GM23248 (cell line): Measurements from ENCODE around the gene HCAR2. TPM values are rescaled to one million over a fixed set of nuclear protein-coding genes. Genes with fewer than 3 reads are reported as not detected.
"Not testable (repeated sequence)": the region's sequence is repeated elsewhere in the genome, so short reads cannot be mapped to it uniquely, and the experiment has no call there.

Experiments
- DNase-seq: peaks from one replicate; pipeline ENCODE4 v3.0.0-alpha.2; 2015
- H2AFZ ChIP-seq: fragments of 200-600 bp; sonication (generic); 2 replicates; pipeline ENCODE4 v1.6.1; 2016; ENCODE audit warnings: antibody characterized with exemption
- H3F3A ChIP-seq: fragments of 200-600 bp; sonication (generic); 2 replicates; pipeline ENCODE4 v1.6.1; 2016; ENCODE audit warnings: mild to moderate bottlenecking, antibody characterized with exemption, mixed run types; ENCODE audit not compliant: insufficient read depth
- H3K27ac ChIP-seq: fragments of 200-600 bp; sonication (generic); 2 replicates; pipeline ENCODE4 v1.5.1; 2016; ENCODE audit warnings: mild to moderate bottlenecking
- H3K27me3 ChIP-seq: fragments of 200-600 bp; sonication (generic); replicated peaks from 2 replicates; pipeline ENCODE4 v1.6.1; 2016; ENCODE audit warnings: mild to moderate bottlenecking; ENCODE audit not compliant: insufficient read depth
- H3K36me3 ChIP-seq: fragments of 200-600 bp; sonication (generic); 2 replicates; pipeline ENCODE4 v1.6.1; 2016; ENCODE audit warnings: low read depth, mild to moderate bottlenecking
- H3K4me1 ChIP-seq: fragments of 200-600 bp; sonication (generic); 2 replicates; pipeline ENCODE4 v1.6.1; 2016; ENCODE audit warnings: mild to moderate bottlenecking; ENCODE audit not compliant: insufficient read depth
- H3K4me2 ChIP-seq: fragments of 200-600 bp; sonication (generic); one replicate; pipeline ENCODE4 v1.6.1; 2016; ENCODE audit warnings: mild to moderate bottlenecking; ENCODE audit not compliant: unreplicated experiment
- H3K4me3 ChIP-seq: fragments of 200-600 bp; sonication (generic); 2 replicates; pipeline ENCODE4 v1.5.1; 2016; ENCODE audit warnings: mild to moderate bottlenecking
- H3K79me2 ChIP-seq: fragments of 200-600 bp; sonication (generic); 2 replicates; pipeline ENCODE4 v1.6.1; 2016; ENCODE audit warnings: mild to moderate bottlenecking; ENCODE audit not compliant: insufficient read depth
- H3K9ac ChIP-seq: fragments of 200-600 bp; sonication (generic); 2 replicates; pipeline ENCODE4 v1.6.1; 2016; ENCODE audit warnings: mild to moderate bottlenecking
- H3K9me2 ChIP-seq: fragments of 200-600 bp; sonication (generic); 2 replicates; pipeline ENCODE4 v1.6.1; 2016; ENCODE audit warnings: mixed run types, mild to moderate bottlenecking, moderate library complexity; ENCODE audit not compliant: insufficient read depth
- H3K9me3 ChIP-seq: fragments of 200-600 bp; sonication (generic); one replicate; pipeline ENCODE4 v1.6.1; 2017; ENCODE audit warnings: low read depth
- H4K20me1 ChIP-seq: fragments of 200-600 bp; sonication (generic); 2 replicates; pipeline ENCODE4 v1.6.0; 2016; ENCODE audit not compliant: insufficient read depth
- EZH2 ChIP-seq: fragments of 200-600 bp; sonication (generic); IDR thresholded peaks from 2 replicates; pipeline ENCODE4 v1.6.1; 2018; ENCODE audit warnings: antibody characterized with exemption, mild to moderate bottlenecking; ENCODE audit not compliant: insufficient read depth, poor library complexity, severe bottlenecking
- EZH2phosphoT487 ChIP-seq: fragments of 200-600 bp; sonication (generic); IDR thresholded peaks from 2 replicates; pipeline ENCODE4 v1.6.1; 2018; ENCODE audit warnings: antibody characterized with exemption, moderate library complexity, mild to moderate bottlenecking, low read depth; ENCODE audit not compliant: insufficient read depth
- WGBS, 2 experiments: methylation state at CpG; one replicate each; pipeline ENCODE4 v1.1.6; 2015 to 2017; ENCODE audit warnings: low lambda C conversion rate in 2 of 2, low coverage in 1 of 2; ENCODE audit errors: missing lambda C conversion rate in 2 of 2; 5-methylcytosine and 5-hydroxymethylcytosine counted together
- in situ Hi-C: fragments of 300-500 bp; cut with MboI; formaldehyde crosslinking; loops from 2 replicates; pipeline ENCODE4 v1.15.0; 2020
- polyA plus RNA-seq: library from polyadenylated mRNA; unstranded; fragments of >200 nt; fragmentation: Nextera tagmentation; extraction: Ambion mirVana; gene quantifications from 2 replicates; pipeline ENCODE4 v1.2.1, GENCODE V29; 2016
- total RNA-seq: library from RNA; depleted of rRNA; stranded (reverse); fragments of >200 nt; shearing (Covaris generic); gene quantifications from 2 replicates; pipeline ENCODE4 v1.2.3, GENCODE V29; 2014

The HCAR2 gene
- total and polyA plus RNA-seq, 2 experiments from 2014 or later, result not detected

GRCh38 chr12:122665349-122665748, 37.8 kb downstream of the HCAR2 start:
- Histone ChIP-seq H3K4me1 (peaks cover 11% of the 10 kb centered on the region), H4K20me1 (no peaks in the 10 kb centered on the region), H3F3A (peaks cover 15% of the 10 kb centered on the region), H3K4me2 (no peak overlapping the region), H3K9me3 (no peaks in the 10 kb centered on the region), H3K36me3 (no peaks in the 10 kb centered on the region), H3K9me2 (no peaks in the 10 kb centered on the region), H2AFZ (no peak overlapping the region), H3K79me2 (no peaks in the 10 kb centered on the region), H3K4me3 (no peak overlapping the region), H3K27me3 (no peaks in the 10 kb centered on the region), H3K9ac (no peak overlapping the region), H3K27ac (no peak overlapping the region)
- TF ChIP-seq EZH2, result no peak
- no peak for TF ChIP-seq EZH2phosphoT487
- in situ Hi-C loops, result no loop called here
- DNase-seq, result no peak
- WGBS, 2 experiments, result 89 to 91% methylated on average over 8 of the region's 8 CpGs

GRCh38 chr12:122661938-122662337, 41.2 kb downstream of the HCAR2 start:
- no peaks in the 10 kb centered on the region for H3K4me1 ChIP-seq
- H3K9me2 ChIP-seq, result no peaks in the 10 kb centered on the region
- H4K20me1 ChIP-seq, result no peaks in the 10 kb centered on the region
- TF ChIP-seq EZH2 (no peak), EZH2phosphoT487 (no peak)
- no peaks in the 10 kb centered on the region for H3K36me3 ChIP-seq
- H3K4me2 ChIP-seq, result no peak overlapping the region
- no peak overlapping the region for H2AFZ ChIP-seq
- WGBS, 2 experiments, result 95 to 96% methylated on average over 3 of the region's 3 CpGs
- no peaks in the 10 kb centered on the region for H3K79me2 ChIP-seq
- in situ Hi-C loops, result no loop called here
- no peaks in the 10 kb centered on the region for H3K27me3 ChIP-seq
- H3K9ac ChIP-seq, result no peak overlapping the region
- no peaks in the 10 kb centered on the region for H3K9me3 ChIP-seq
- DNase-seq, result no peak
- H3K27ac ChIP-seq, result no peak overlapping the region
- H3F3A ChIP-seq, result no peaks in the 10 kb centered on the region
- H3K4me3 ChIP-seq, result no peak overlapping the region

DNA sequence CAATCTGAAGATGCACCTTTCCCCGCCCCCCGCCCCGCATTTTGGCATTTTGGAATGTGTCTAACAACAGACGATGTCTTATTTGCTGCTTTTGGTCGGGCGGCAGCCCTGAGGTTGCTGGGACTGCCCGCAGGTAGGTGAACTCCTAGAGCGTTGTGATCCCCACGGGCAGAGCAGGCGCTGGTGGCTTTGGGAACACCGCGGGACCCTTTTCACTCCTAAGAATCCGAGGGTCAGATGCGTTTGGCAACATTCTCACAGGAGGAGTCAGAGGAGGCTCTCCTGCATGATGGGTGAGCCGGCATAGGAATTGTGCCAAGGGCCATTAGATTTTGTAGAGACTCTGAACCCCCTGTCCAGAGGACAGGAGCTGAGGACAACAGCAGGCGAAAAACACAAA, 41.9 kb downstream of the HCAR2 start:
- Histone ChIP-seq H3K9ac (no peak overlapping the region), H3K9me3 (no peaks in the 10 kb centered on the region), H3K4me3 (no peak overlapping the region), H2AFZ (no peak overlapping the region), H4K20me1 (no peaks in the 10 kb centered on the region), H3K27ac (no peak overlapping the region), H3K4me1 (no peaks in the 10 kb centered on the region), H3K9me2 (no peaks in the 10 kb centered on the region), H3K36me3 (no peaks in the 10 kb centered on the region), H3K79me2 (no peaks in the 10 kb centered on the region), H3F3A (no peaks in the 10 kb centered on the region), H3K4me2 (no peak overlapping the region), H3K27me3 (no peaks in the 10 kb centered on the region)
- in situ Hi-C loops, result no loop called here
- WGBS, 2 experiments, result 75 to 77% methylated on average over 16 of the region's 16 CpGs
- no peak for DNase-seq
- no peak for TF ChIP-seq EZH2phosphoT487
- no peak for TF ChIP-seq EZH2

- H3K27ac ChIP-seq, result no peak overlapping the region
- H2AFZ ChIP-seq, result no peak overlapping the region
- no peaks in the 10 kb centered on the region for H3K36me3 ChIP-seq
- H3K27me3 ChIP-seq, result no peaks in the 10 kb centered on the region
- no peaks in the 10 kb centered on the region for H3F3A ChIP-seq
- in situ Hi-C loops, result no loop called here
- TF ChIP-seq EZH2, result no peak
- no peak for TF ChIP-seq EZH2phosphoT487
- no peaks in the 10 kb centered on the region for H3K9me2 ChIP-seq
- no peaks in the 10 kb centered on the region for H3K4me1 ChIP-seq
- H3K4me3 ChIP-seq, result no peak overlapping the region
- H4K20me1 ChIP-seq, result no peaks in the 10 kb centered on the region
- no peaks in the 10 kb centered on the region for H3K79me2 ChIP-seq
- no peak for DNase-seq
- WGBS, 2 experiments, result 90 to 94% methylated on average over 6 of the region's 6 CpGs
- H3K9me3 ChIP-seq, result no peaks in the 10 kb centered on the region
- no peak overlapping the region for H3K4me2 ChIP-seq
- no peak overlapping the region for H3K9ac ChIP-seq
These were observed 43.6 kb downstream of the HCAR2 start for GRCh38 chr12:122659579-122659978.

DNA sequence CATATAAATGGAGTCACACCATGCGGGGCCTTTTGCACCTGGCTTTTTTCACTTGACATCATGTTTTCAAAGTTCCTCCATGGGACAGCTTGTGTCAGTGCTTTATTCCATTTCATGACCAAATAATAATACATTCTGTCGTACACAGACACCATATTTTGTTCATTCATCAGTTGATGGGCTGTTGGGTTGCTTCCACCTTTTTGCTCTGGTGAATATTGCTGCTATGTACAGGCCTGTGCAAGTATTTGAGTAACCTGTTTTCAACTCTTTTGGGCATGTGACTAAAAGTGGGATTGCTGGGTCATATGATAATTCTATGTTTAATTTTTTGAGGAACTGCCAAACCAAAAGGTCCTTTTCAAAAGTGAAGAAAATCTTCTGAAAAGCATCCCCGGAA, 46.9 kb downstream of the HCAR2 start:
- Histone ChIP-seq H3K27ac (no peak overlapping the region), H3K4me2 (no peak overlapping the region), H4K20me1 (no peaks in the 10 kb centered on the region), H3F3A (no peaks in the 10 kb centered on the region), H3K4me3 (no peak overlapping the region), H3K79me2 (no peaks in the 10 kb centered on the region), H3K9me3 (no peaks in the 10 kb centered on the region), H2AFZ (no peak overlapping the region), H3K36me3 (no peaks in the 10 kb centered on the region), H3K9me2 (no peaks in the 10 kb centered on the region), H3K27me3 (no peaks in the 10 kb centered on the region), H3K4me1 (no peaks in the 10 kb centered on the region), H3K9ac (no peak overlapping the region)
- in situ Hi-C loops, result no loop called here
- DNase-seq, result no peak
- 97 to 99% methylated on average over 3 of the region's 3 CpGs for WGBS, 2 experiments
- TF ChIP-seq EZH2phosphoT487 (no peak), EZH2 (no peak)

DNA sequence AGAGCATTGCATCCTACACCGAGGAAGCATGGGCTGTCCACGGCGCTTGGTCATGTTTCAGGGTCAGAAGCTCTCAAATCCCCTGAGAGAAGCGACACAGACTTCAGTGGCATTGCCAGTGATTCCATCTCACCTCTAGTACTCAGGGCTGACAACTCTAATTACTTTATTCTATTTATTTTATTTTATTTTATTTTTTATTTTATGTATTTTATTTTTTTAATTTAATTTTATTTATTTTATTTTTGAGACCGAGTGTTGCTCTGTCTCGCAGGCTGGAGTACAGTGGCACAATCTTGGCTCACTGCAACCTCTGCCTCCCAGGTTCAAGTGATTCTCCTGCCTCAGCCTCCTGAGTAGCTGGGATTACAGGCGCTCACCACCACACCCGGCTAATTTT, 49.9 kb downstream of the HCAR2 start:
- H4K20me1 ChIP-seq, H2AFZ ChIP-seq, H3K9me3 ChIP-seq, H3K4me3 ChIP-seq, H3K27ac ChIP-seq, H3K27me3 ChIP-seq, H3K9me2 ChIP-seq, H3K79me2 ChIP-seq, H3K4me1 ChIP-seq, H3K9ac ChIP-seq, H3K4me2 ChIP-seq, DNase-seq, H3F3A ChIP-seq, in situ Hi-C loops, H3K36me3 ChIP-seq: not testable (repeated sequence)
- WGBS, 2 experiments, result 98% methylated on average over 8 of the region's 8 CpGs
